Caco-2 (cell line): Measurements from ENCODE around the gene CERS6. TPM values are rescaled to one million over a fixed set of nuclear protein-coding genes. Genes with fewer than 3 reads are reported as not detected.

Experiments used
- BruUV-seq: library from RNA; stranded (reverse); fragments of 400-500 nt; replicated peaks from 2 replicates; lab custom pipeline; 2021; lab: Mats Ljungman, UMichigan
- CTCF ChIA-PET: fragments of 300-600 bp; sonication (Branson Sonifier 250); formaldehyde crosslinking; loops from one replicate; lab custom pipeline; 2022; ENCODE audit warnings: antibody characterized with exemption; lab: Charles Lee
- POLR2A ChIA-PET: fragments of 300-600 bp; sonication (Branson Sonifier 250); formaldehyde crosslinking; loops from one replicate; lab custom pipeline; 2022; ENCODE audit warnings: antibody characterized with exemption; lab: Charles Lee
- DNase-seq, 2 experiments: peaks; one replicate each; pipeline versions ENCODE4 v3.0.0 to v3.0.0-alpha.2; 2020 to 2022
- H3K27me3 ChIP-seq: replicated peaks from 2 replicates; pipeline ENCODE4 v1.6.0; 2011; ENCODE audit warnings: low read length; ENCODE audit not compliant: control insufficient read depth, insufficient read depth
- H3K36me3 ChIP-seq: 2 replicates; pipeline ENCODE4 v1.5.1; 2011; ENCODE audit warnings: low read length; ENCODE audit not compliant: control insufficient read depth, insufficient read depth
- H3K4me1 ChIP-seq: fragments of 250-450 bp; sonication (Bioruptor Pico); 2 replicates; pipeline ENCODE4 v1.5.1; 2020; ENCODE audit warnings: mild to moderate bottlenecking
- H3K4me3 ChIP-seq: 2 replicates; pipeline ENCODE4 v1.5.1; 2011; ENCODE audit warnings: low read depth, mild to moderate bottlenecking, control low read depth, low read length
- H3K9me3 ChIP-seq: fragments of 250-450 bp; sonication (Bioruptor Pico); 2 replicates; pipeline ENCODE4 v1.5.1; 2020; ENCODE audit warnings: mild to moderate bottlenecking, moderate library complexity
- H3K27ac Mint-ChIP-seq: one replicate; pipeline ENCODE4 v1.8.0; 2022; ENCODE audit warnings: mixed read lengths; ENCODE audit not compliant: unreplicated experiment
- H3K27me3 Mint-ChIP-seq: one replicate; pipeline ENCODE4 v1.8.0; 2022; ENCODE audit warnings: mixed read lengths; ENCODE audit not compliant: insufficient read depth, unreplicated experiment
- H3K36me3 Mint-ChIP-seq: one replicate; pipeline ENCODE4 v1.8.0; 2022; ENCODE audit warnings: mild to moderate bottlenecking, mixed read lengths; ENCODE audit not compliant: insufficient read depth, unreplicated experiment
- H3K4me1 Mint-ChIP-seq: one replicate; pipeline ENCODE4 v1.8.0; 2022; ENCODE audit warnings: low read depth, mixed read lengths; ENCODE audit not compliant: unreplicated experiment
- H3K4me3 Mint-ChIP-seq: one replicate; pipeline ENCODE4 v1.8.0; 2022; ENCODE audit warnings: mild to moderate bottlenecking, moderate library complexity, mixed read lengths; ENCODE audit not compliant: unreplicated experiment
- H3K9me3 Mint-ChIP-seq: one replicate; pipeline ENCODE4 v1.8.0; 2022; ENCODE audit warnings: mixed read lengths; ENCODE audit not compliant: unreplicated experiment
- CTCF ChIP-seq, 2 experiments: fragments of 200-600 bp in 1 of 2; IDR thresholded peaks; 1 replicate in 1 of 2; 2 replicates in 1 of 2; pipeline versions ENCODE4 v1.5.1 to v1.8.0; 2011 to 2022; ENCODE audit warnings: antibody characterized with exemption in 1 of 2, control low read depth in 1 of 2, inconsistent platforms in 1 of 2, low read depth in 1 of 2, low read length in 1 of 2, mild to moderate bottlenecking in 1 of 2, moderate library complexity in 1 of 2; ENCODE audit not compliant: insufficient read depth in 1 of 2, severe bottlenecking in 1 of 2, unreplicated experiment in 1 of 2
- intact Hi-C: fragments of 100-400 bp; cut with micrococcal nuclease; formaldehyde crosslinking; loops from one replicate; pipeline ENCODE4 v1.10.0; 2022; ENCODE audit not compliant: unreplicated experiment
- total RNA-seq: library from RNA; stranded (reverse); gene quantifications from 2 replicates; pipeline ENCODE4 v1.2.3, GENCODE V29; 2022

The CERS6 gene
- total RNA-seq, 1 experiment from 2014 or later, result 32.7 TPM

- TF ChIP-seq CTCF (IDR thresholded peaks at IDR 0.05; ENCODE audit: insufficient read depth in 1 of 2, low read depth in 1 of 2, low read length in 1 of 2, severe bottlenecking in 1 of 2, unreplicated experiment in 1 of 2), result no peak
- no peaks in the 10 kb centered on the region for H3K9me3 Mint-ChIP-seq
- intact Hi-C loops, result no loop called here
- no peak for DNase-seq
- H3K27me3 Mint-ChIP-seq, result no peaks in the 10 kb centered on the region
- H3K4me3 Mint-ChIP-seq, result no peak overlapping the region
- H3K27ac Mint-ChIP-seq, result no peak overlapping the region
- Histone ChIP-seq H3K27me3 (no peaks in the 10 kb centered on the region), H3K9me3 (no peaks in the 10 kb centered on the region), H3K4me3 (no peak overlapping the region), H3K4me1 (peaks cover 4% of the 10 kb centered on the region; the same call in 1 of the 2 replicates), H3K36me3 (no peaks in the 10 kb centered on the region)
- CTCF ChIA-PET, result no interaction called here
- H3K4me1 Mint-ChIP-seq, result peaks cover 6% of the 10 kb centered on the region
- POLR2A ChIA-PET, result no interaction called here
- no TSS peak for BruUV-seq
- peaks cover 10% of the 10 kb centered on the region for H3K36me3 Mint-ChIP-seq
Measured at GRCh38 chr2:168740360-168740759, 284.3 kb downstream of the CERS6 start.

GRCh38 chr2:168740788-168741187, 284.7 kb downstream of the CERS6 start:
- CTCF ChIA-PET, result no interaction called here
- Histone ChIP-seq H3K9me3 (no peaks in the 10 kb centered on the region), H3K4me1 (peaks cover 4% of the 10 kb centered on the region; the same call in 1 of the 2 replicates), H3K36me3 (no peaks in the 10 kb centered on the region), H3K27me3 (no peaks in the 10 kb centered on the region), H3K4me3 (no peak overlapping the region)
- TF ChIP-seq CTCF (IDR thresholded peaks at IDR 0.05; ENCODE audit: insufficient read depth in 1 of 2, low read depth in 1 of 2, low read length in 1 of 2, severe bottlenecking in 1 of 2, unreplicated experiment in 1 of 2), result no peak
- POLR2A ChIA-PET, result no interaction called here
- Mint-ChIP-seq H3K9me3 (no peaks in the 10 kb centered on the region), H3K27ac (no peak overlapping the region), H3K4me1 (peaks cover 6% of the 10 kb centered on the region), H3K36me3 (peaks cover 10% of the 10 kb centered on the region), H3K4me3 (no peak overlapping the region), H3K27me3 (no peaks in the 10 kb centered on the region)
- no TSS peak for BruUV-seq
- DNase-seq, result no peak
- intact Hi-C loops, result no loop called here

GRCh38 chr2:168742258-168742932, 286.3 kb downstream of the CERS6 start:
- Histone ChIP-seq H3K36me3 (no peaks in the 10 kb centered on the region), H3K27me3 (no peaks in the 10 kb centered on the region), H3K4me3 (no peak overlapping the region), H3K9me3 (no peaks in the 10 kb centered on the region), H3K4me1 (peaks cover 4% of the 10 kb centered on the region; the same call in 1 of the 2 replicates)
- Mint-ChIP-seq H3K27ac (no peak overlapping the region), H3K4me3 (no peak overlapping the region), H3K9me3 (no peaks in the 10 kb centered on the region), H3K36me3 (peaks cover 10% of the 10 kb centered on the region), H3K27me3 (no peaks in the 10 kb centered on the region), H3K4me1 (peaks cover 6% of the 10 kb centered on the region)
- no TSS peak for BruUV-seq
- POLR2A ChIA-PET, result no interaction called here
- no peak for TF ChIP-seq CTCF (IDR thresholded peaks at IDR 0.05; ENCODE audit: insufficient read depth in 1 of 2, low read depth in 1 of 2, low read length in 1 of 2, severe bottlenecking in 1 of 2, unreplicated experiment in 1 of 2)
- intact Hi-C loops, result no loop called here
- CTCF ChIA-PET, result no interaction called here
- DNase-seq, result no peak
